ENCODE results near the gene PUSL1. TPM values are rescaled to one million over a fixed set of nuclear protein-coding genes. Genes with fewer than 3 reads are reported as not detected.

PUSL1 gene
- total and polyA plus RNA-seq, 2 experiments from 2014 or later, result 41.5 to 55.8 TPM

DNA sequence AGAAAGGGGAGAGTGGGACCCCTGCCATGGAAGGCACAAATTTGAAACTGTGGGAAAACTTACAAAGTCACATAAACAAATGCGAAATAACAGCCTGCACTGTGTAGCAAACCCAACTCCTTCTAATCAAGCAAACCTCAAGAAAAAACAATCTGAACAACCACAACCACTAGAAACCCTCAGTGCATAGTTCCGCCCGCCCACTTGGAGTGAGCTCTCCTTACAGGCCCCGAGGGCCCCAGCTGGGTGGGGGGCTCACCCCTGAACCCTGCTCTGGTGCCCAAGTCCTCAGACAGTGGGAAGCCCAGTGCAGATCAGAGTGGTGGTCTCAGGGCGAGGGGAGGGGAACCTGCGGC, 50.9 kb downstream of the PUSL1 start (continued):
- TF ChIP-seq CTCF (conservative IDR thresholded peaks at IDR 0.05; ENCODE audit: low read depth in 2 of 2) (no peak), EZH2 (IDR thresholded peaks at IDR 0.05; ENCODE audit: low read depth, unreplicated experiment) (no peak), CREB1 (CRISPR knock-in tag; IDR thresholded peaks at IDR 0.05; ENCODE audit: low read depth) (no peak), ZNF114 (CRISPR knock-in tag; IDR thresholded peaks at IDR 0.05) (no peak), EZH2phosphoT487 (IDR thresholded peaks at IDR 0.05; ENCODE audit: unreplicated experiment) (no peak)
- TF ChIP-seq, protein P1, sequence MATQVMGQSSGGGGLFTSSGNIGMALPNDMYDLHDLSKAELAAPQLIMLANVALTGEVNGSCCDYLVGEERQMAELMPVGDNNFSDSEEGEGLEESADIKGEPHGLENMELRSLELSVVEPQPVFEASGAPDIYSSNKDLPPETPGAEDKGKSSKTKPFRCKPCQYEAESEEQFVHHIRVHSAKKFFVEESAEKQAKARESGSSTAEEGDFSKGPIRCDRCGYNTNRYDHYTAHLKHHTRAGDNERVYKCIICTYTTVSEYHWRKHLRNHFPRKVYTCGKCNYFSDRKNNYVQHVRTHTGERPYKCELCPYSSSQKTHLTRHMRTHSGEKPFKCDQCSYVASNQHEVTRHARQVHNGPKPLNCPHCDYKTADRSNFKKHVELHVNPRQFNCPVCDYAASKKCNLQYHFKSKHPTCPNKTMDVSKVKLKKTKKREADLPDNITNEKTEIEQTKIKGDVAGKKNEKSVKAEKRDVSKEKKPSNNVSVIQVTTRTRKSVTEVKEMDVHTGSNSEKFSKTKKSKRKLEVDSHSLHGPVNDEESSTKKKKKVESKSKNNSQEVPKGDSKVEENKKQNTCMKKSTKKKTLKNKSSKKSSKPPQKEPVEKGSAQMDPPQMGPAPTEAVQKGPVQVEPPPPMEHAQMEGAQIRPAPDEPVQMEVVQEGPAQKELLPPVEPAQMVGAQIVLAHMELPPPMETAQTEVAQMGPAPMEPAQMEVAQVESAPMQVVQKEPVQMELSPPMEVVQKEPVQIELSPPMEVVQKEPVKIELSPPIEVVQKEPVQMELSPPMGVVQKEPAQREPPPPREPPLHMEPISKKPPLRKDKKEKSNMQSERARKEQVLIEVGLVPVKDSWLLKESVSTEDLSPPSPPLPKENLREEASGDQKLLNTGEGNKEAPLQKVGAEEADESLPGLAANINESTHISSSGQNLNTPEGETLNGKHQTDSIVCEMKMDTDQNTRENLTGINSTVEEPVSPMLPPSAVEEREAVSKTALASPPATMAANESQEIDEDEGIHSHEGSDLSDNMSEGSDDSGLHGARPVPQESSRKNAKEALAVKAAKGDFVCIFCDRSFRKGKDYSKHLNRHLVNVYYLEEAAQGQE (IDR thresholded peaks at IDR 0.05; ENCODE audit: unreplicated experiment), result no peak

GRCh38 chr1:1359664-1360468, 51.5 kb downstream of the PUSL1 start:
- TF ChIP-seq ETS1 (IDR thresholded peaks at IDR 0.05) (no peak), ZNF114 (CRISPR knock-in tag; IDR thresholded peaks at IDR 0.05) (no peak), JUNB (IDR thresholded peaks at IDR 0.05; ENCODE audit: unreplicated experiment) (no peak), CTCF (conservative IDR thresholded peaks at IDR 0.05; ENCODE audit: low read depth in 2 of 2) (no peak), EZH2 (IDR thresholded peaks at IDR 0.05; ENCODE audit: low read depth, unreplicated experiment) (no peak), CREB1 (CRISPR knock-in tag; IDR thresholded peaks at IDR 0.05; ENCODE audit: low read depth) (no peak)
- Histone ChIP-seq H3K27me3 (ENCODE audit: insufficient read depth) (peaks cover 7% of the 10 kb centered on the region), H3K4me1 (ENCODE audit: insufficient read depth) (peaks cover 22% of the 10 kb centered on the region), H3K4me3 (no peak overlapping the region), H3K9me2 (ENCODE audit: insufficient read depth) (no peaks in the 10 kb centered on the region), H3K4me2 (no peak overlapping the region), H3K27ac (ENCODE audit: low read depth) (no peak overlapping the region), H2AFZ (no peak overlapping the region), H3F3A (replicated peaks; ENCODE audit: low read depth) (peaks cover 19% of the 10 kb centered on the region; the same call in 1 of the 2 replicates), H3K79me2 (replicated peaks; ENCODE audit: insufficient read depth) (no peaks in the 10 kb centered on the region), H4K20me1 (replicated peaks; ENCODE audit: insufficient read depth) (no peaks in the 10 kb centered on the region), H3K36me3 (ENCODE audit: insufficient read depth) (no peaks in the 10 kb centered on the region)
- Mint-ChIP-seq H3K4me1 (peaks cover 31% of the 10 kb centered on the region), H3K9me3 (no peaks in the 10 kb centered on the region; the same call in 2 of the 3 replicates), H3K27ac (peak overlapping the region; percentile 44; the same call in 1 of the 2 replicates), H3K4me3 (no peak overlapping the region; the same call in 2 of the 3 replicates), H3K36me3 (ENCODE audit: low read depth) (no peaks in the 10 kb centered on the region), H3K27me3 (ENCODE audit: insufficient read depth, low read depth, poor library complexity) (peaks cover 19% of the 10 kb centered on the region)
- ATAC-seq (no peak), DNase-seq (ENCODE audit: low spot score) (no peak)

Measured in GM23338 (cell line).